DND-41 (cell line): ENCODE results near the gene ICAM1.

Experiments
- ATAC-seq: fragments of 200-7000 bp; cut with Tn5 transposase; 3 replicates; pipeline ENCODE4 v1.9.1; 2021; ENCODE audit warnings: low read depth; ENCODE audit not compliant: insufficient read depth
- DNase-seq: peaks from one replicate; pipeline ENCODE4 v3.0.0-alpha.2; 2020
- H2AFZ ChIP-seq: 2 replicates; pipeline ENCODE4 v1.6.0; 2012; ENCODE audit warnings: low read depth, low read length
- H3K27ac ChIP-seq: 2 replicates; pipeline ENCODE4 v1.5.1; 2012; ENCODE audit warnings: low read length, inconsistent platforms
- H3K27me3 ChIP-seq: fragments of 200-600 bp; sonication (generic); 2 replicates; pipeline ENCODE4 v1.6.0; 2012; ENCODE audit warnings: low read length, mild to moderate bottlenecking, inconsistent platforms; ENCODE audit not compliant: insufficient read depth, poor library complexity
- H3K36me3 ChIP-seq: 2 replicates; pipeline ENCODE4 v1.5.1; 2012; ENCODE audit warnings: low read length, inconsistent platforms; ENCODE audit not compliant: insufficient read depth
- H3K4me1 ChIP-seq: 2 replicates; pipeline ENCODE4 v1.5.1; 2012; ENCODE audit warnings: mild to moderate bottlenecking, low read length; ENCODE audit not compliant: insufficient read depth
- H3K4me2 ChIP-seq: 2 replicates; pipeline ENCODE4 v1.6.0; 2012; ENCODE audit warnings: mild to moderate bottlenecking, moderate library complexity, low read length, inconsistent platforms; ENCODE audit not compliant: insufficient read depth
- H3K4me3 ChIP-seq, 2 experiments: fragments of 200-600 bp in 1 of 2; shearing (Covaris generic) in 1 of 2; 2 replicates each; pipeline ENCODE4 v1.5.1; 2012 to 2016; ENCODE audit warnings: inconsistent platforms in 2 of 2, low read length in 2 of 2, mild to moderate bottlenecking in 2 of 2, low read depth in 1 of 2, moderate library complexity in 1 of 2
- H3K79me2 ChIP-seq: 2 replicates; pipeline ENCODE4 v1.6.0; 2012; ENCODE audit warnings: low read length, inconsistent platforms; ENCODE audit not compliant: insufficient read depth
- H3K9ac ChIP-seq: 2 replicates; pipeline ENCODE4 v1.6.0; 2012; ENCODE audit warnings: low read depth, mild to moderate bottlenecking, inconsistent platforms, low read length, moderate library complexity
- H3K9me3 ChIP-seq: 2 replicates; pipeline ENCODE4 v1.5.1; 2012; ENCODE audit warnings: low read length, moderate library complexity, mild to moderate bottlenecking, inconsistent platforms; ENCODE audit not compliant: insufficient read depth, severe bottlenecking
- H4K20me1 ChIP-seq: 2 replicates; pipeline ENCODE4 v1.6.0; 2012; ENCODE audit warnings: low read length; ENCODE audit not compliant: insufficient read depth
- CTCF ChIP-seq: IDR thresholded peaks from 2 replicates; pipeline ENCODE4 v1.5.1; 2012; ENCODE audit warnings: borderline replicate concordance, low read length, moderate library complexity, mild to moderate bottlenecking; ENCODE audit not compliant: poor library complexity, severe bottlenecking; ENCODE audit errors: extremely low read depth
- EZH2 ChIP-seq: IDR thresholded peaks from 3 replicates; pipeline ENCODE4 v1.6.1; 2012; ENCODE audit warnings: borderline replicate concordance, low read depth, mild to moderate bottlenecking, moderate library complexity, low read length, inconsistent platforms; ENCODE audit not compliant: severe bottlenecking

Gene ICAM1

GRCh38 chr19:10270616-10271394 is at the start of gene ICAM1:
TSS of gene ICAM1 (plus strand) at chr19:10271120. CDS start at chr19:10271160, 40 bp downstream.
- H3K36me3 ChIP-seq, result peaks cover 5% of the 10 kb centered on the region; the same call in 1 of the 2 replicates
- H3K4me1 ChIP-seq, result peaks cover 32% of the 10 kb centered on the region
- peaks cover 5% of the 10 kb centered on the region for H3K27me3 ChIP-seq
- H3K27ac ChIP-seq, result peak within 1 kb of the TSS; percentile 65
- no peaks in the 10 kb centered on the region for H3K9me3 ChIP-seq
- peak within 1 kb of the TSS; percentile 89 for H2AFZ ChIP-seq
- no peaks in the 10 kb centered on the region for H3K79me2 ChIP-seq
- peak; percentile 80 for DNase-seq
- TF ChIP-seq CTCF (peak; percentile 24), EZH2 (no peak)
- H3K4me2 ChIP-seq, result peak within 1 kb of the TSS; percentile 70
- H3K9ac ChIP-seq, result peak within 1 kb of the TSS; percentile 58
- peak within 1 kb of the TSS; percentile 26 to 70 for H3K4me3 ChIP-seq
- H4K20me1 ChIP-seq, result no peaks in the 10 kb centered on the region
- peak; percentile 91 for ATAC-seq

- H3K9ac ChIP-seq, result no peak overlapping the region
- DNase-seq (no peak), ATAC-seq (no peak)
- no peaks in the 10 kb centered on the region for H3K27me3 ChIP-seq
- no peaks in the 10 kb centered on the region for H3K4me1 ChIP-seq
- no peaks in the 10 kb centered on the region for H3K9me3 ChIP-seq
- no peak overlapping the region for H3K27ac ChIP-seq
- no peak overlapping the region for H3K4me2 ChIP-seq
- H3K36me3 ChIP-seq, result no peaks in the 10 kb centered on the region
- no peak for TF ChIP-seq EZH2
- no peak for TF ChIP-seq CTCF
- H2AFZ ChIP-seq, result no peak overlapping the region
- H3K79me2 ChIP-seq, result no peaks in the 10 kb centered on the region
- no peak overlapping the region for H3K4me3 ChIP-seq
- no peaks in the 10 kb centered on the region; the same call in none of the 2 replicates for H4K20me1 ChIP-seq
These were observed 48.6 kb upstream of the ICAM1 start for GRCh38 chr19:10222201-10222890.

- TF ChIP-seq EZH2 (no peak), CTCF (no peak)
- H3K4me3 ChIP-seq, result no peak overlapping the region
- H3K4me2 ChIP-seq, result no peak overlapping the region
- H3K36me3 ChIP-seq, result no peaks in the 10 kb centered on the region
- H3K4me1 ChIP-seq, result no peaks in the 10 kb centered on the region
- DNase-seq, result no peak
- ATAC-seq, result no peak
- no peaks in the 10 kb centered on the region; the same call in none of the 2 replicates for H4K20me1 ChIP-seq
- H3K9me3 ChIP-seq, result no peaks in the 10 kb centered on the region
- H3K79me2 ChIP-seq, result no peaks in the 10 kb centered on the region
- H3K27me3 ChIP-seq, result no peaks in the 10 kb centered on the region
- H2AFZ ChIP-seq, result no peak overlapping the region
- H3K9ac ChIP-seq, result no peak overlapping the region
- H3K27ac ChIP-seq, result no peak overlapping the region
These were observed 47.3 kb upstream of the ICAM1 start for GRCh38 chr19:10223488-10224213.
